ENCODE data around the gene CD19. TPM values are rescaled to one million over a fixed set of nuclear protein-coding genes. Genes with fewer than 3 reads are reported as not detected.

Gene CD19
- total RNA-seq, 1 donor from 2014 or later, result not detected

DNA sequence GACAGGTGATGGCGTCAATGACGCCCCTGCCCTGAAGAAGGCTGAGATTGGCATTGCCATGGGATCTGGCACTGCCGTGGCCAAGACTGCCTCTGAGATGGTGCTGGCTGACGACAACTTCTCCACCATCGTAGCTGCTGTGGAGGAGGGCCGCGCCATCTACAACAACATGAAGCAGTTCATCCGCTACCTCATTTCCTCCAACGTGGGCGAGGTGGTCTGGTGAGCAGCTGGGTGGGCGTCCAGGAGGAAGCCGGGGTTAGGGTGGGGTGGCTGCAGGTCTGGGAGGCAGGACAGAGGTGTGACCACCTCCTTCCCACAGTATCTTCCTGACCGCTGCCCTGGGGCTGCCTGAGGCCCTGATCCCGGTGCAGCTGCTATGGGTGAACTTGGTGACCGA is 29.9 kb upstream of the CD19 start:
- TF ChIP-seq, protein P1, sequence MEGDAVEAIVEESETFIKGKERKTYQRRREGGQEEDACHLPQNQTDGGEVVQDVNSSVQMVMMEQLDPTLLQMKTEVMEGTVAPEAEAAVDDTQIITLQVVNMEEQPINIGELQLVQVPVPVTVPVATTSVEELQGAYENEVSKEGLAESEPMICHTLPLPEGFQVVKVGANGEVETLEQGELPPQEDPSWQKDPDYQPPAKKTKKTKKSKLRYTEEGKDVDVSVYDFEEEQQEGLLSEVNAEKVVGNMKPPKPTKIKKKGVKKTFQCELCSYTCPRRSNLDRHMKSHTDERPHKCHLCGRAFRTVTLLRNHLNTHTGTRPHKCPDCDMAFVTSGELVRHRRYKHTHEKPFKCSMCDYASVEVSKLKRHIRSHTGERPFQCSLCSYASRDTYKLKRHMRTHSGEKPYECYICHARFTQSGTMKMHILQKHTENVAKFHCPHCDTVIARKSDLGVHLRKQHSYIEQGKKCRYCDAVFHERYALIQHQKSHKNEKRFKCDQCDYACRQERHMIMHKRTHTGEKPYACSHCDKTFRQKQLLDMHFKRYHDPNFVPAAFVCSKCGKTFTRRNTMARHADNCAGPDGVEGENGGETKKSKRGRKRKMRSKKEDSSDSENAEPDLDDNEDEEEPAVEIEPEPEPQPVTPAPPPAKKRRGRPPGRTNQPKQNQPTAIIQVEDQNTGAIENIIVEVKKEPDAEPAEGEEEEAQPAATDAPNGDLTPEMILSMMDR (conservative IDR thresholded peaks at IDR 0.05; ENCODE audit: low read depth, low read length), result no peak
- no peak overlapping the region for H3K4me3 ChIP-seq (ENCODE audit: low read depth, low read length)
- no peak for DNase-seq (ENCODE audit: low read depth)

DNA sequence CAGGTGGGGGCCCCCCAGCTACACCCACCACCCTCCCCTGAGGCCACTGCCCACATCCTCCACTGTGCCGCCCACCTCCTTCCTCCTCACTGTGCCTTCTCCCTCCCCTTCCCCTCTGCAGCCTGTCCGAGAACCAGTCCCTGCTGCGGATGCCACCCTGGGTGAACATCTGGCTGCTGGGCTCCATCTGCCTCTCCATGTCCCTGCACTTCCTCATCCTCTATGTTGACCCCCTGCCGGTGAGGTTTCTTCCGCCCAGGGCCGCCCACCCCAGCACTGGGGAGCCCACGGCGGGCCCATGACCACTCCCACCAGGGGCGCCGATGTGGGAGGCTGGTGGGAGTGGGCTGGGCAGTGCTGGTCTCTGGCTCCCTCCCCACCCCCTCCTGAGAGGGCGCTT is 28.9 kb upstream of the CD19 start:
- DNase-seq (ENCODE audit: low read depth), result no peak
- TF ChIP-seq, protein P1 (conservative IDR thresholded peaks at IDR 0.05; ENCODE audit: low read depth, low read length), result no peak
- H3K4me3 ChIP-seq (ENCODE audit: low read depth, low read length), result no peak overlapping the region

DNA sequence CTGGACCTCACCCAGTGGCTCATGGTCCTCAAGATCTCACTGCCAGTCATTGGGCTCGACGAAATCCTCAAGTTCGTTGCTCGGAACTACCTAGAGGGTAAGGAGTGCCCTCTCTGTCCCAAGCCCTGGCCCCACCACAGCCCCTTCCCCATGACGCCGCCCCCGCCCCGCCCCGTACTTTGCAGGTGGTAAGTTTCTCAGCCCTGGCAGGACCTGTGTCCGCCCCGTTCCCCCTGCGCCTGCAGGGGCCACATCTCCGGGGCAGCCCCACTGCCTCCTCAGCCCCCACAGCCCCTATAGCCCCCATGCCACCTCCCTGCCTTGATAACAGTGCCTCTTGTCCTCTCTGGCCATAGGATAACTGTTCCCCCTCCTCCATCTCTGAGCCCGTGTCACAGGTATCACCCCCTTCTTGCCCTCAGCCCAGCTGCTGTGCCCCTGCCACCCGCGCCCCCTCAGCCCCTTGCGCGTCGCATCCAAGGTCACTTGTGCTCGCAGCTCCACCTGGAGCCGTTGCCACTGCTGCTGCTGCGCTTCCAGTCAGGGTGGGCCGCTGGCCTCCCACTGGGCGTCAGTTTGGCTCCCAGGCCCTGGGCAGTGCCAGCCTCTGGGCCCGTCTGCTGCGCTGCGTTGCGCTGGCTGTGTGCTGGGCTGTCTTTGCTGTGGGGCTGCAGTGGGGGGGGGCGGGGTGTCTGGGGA is 28.3 kb upstream of the CD19 start:
- DNase-seq (ENCODE audit: low read depth), result no peak
- TF ChIP-seq, protein P1 (conservative IDR thresholded peaks at IDR 0.05; ENCODE audit: low read depth, low read length), result no peak

DNA sequence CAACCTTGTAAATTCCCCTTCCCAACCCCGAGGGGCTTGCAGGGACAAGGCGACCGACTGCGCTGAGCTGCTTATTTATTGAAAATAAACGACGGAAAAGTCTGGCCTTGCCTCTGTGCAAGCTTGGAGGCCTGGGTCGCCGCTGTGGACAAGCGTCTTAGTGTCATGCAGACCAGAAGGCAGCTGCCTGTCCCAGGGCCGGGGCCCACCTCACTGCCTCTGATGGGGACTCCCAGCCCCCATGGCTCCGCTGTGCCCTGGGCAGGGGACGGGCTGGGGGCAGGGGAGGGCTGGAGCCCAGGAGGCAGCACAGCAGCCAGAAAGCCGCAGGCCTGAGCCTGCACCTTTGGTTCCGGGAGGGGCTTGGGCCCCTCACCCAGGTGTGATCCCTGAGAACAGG is 27.4 kb upstream of the CD19 start:
- DNase-seq (ENCODE audit: low read depth), result no peak
- TF ChIP-seq, protein P1 (conservative IDR thresholded peaks at IDR 0.05; ENCODE audit: low read depth, low read length), result no peak
- H3K4me3 ChIP-seq (ENCODE audit: low read depth, low read length), result no peak overlapping the region

More for the DNA sequence above, 28.3 kb upstream of the CD19 start:
- no peak overlapping the region for H3K4me3 ChIP-seq (ENCODE audit: low read depth, low read length)

DNA sequence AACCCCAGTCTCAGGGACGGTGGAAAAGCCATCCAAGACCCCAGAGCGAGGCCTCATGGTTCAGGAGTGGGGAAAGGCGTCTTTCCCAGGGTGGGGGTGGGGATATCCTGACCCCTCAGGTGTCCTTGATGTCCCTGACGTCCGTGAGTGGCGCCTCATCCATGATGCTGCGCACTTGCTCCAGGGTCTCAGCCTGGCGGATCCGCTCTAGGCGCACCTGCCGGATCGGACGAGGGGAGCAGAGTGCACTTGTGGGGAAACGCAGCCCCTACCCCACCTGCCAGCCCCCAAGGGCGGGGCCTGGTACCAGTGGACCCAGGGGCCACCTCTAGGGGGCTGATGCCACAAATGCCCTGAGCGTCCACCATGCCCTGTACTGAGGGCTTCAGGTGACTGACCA is 26.9 kb upstream of the CD19 start:
- TF ChIP-seq, protein P1 (conservative IDR thresholded peaks at IDR 0.05; ENCODE audit: low read depth, low read length), result no peak
- no peak overlapping the region for H3K4me3 ChIP-seq (ENCODE audit: low read depth, low read length)
- no peak for DNase-seq (ENCODE audit: low read depth)

DNA sequence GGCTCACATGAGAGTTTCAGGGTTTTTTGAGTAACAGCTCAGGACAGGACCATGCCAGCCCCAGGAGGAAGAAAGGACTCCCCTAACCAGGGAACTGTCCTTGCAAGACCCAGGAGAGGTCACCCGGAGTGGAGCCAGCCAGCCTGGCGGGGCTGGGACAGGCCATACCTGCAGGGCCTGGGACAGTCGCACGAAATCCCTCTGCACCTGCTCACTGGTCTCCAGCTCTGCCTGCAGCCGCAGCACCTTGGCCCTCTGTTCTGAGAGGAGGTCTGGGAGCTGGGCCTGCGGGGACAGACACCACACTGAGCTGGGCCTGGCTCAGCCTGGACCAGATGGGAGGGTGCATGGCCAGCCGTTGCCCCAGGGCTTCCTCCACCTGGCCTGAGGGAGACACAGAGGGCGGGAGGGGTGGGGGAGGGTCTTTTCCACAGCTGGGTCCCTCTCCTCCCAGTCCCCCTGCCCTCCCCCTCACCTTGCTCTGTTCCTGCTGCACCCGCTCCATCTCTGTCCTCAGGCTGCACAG is 26.5 kb upstream of the CD19 start:
- TF ChIP-seq, protein P1 (conservative IDR thresholded peaks at IDR 0.05; ENCODE audit: low read depth, low read length), result no peak
- H3K4me3 ChIP-seq (ENCODE audit: low read depth, low read length), result no peak overlapping the region
- DNase-seq (ENCODE audit: low read depth), result no peak

Measured in epithelial cell of proximal tubule (primary cell).